Measurements from ENCODE around the gene CDCP2.

DNA sequence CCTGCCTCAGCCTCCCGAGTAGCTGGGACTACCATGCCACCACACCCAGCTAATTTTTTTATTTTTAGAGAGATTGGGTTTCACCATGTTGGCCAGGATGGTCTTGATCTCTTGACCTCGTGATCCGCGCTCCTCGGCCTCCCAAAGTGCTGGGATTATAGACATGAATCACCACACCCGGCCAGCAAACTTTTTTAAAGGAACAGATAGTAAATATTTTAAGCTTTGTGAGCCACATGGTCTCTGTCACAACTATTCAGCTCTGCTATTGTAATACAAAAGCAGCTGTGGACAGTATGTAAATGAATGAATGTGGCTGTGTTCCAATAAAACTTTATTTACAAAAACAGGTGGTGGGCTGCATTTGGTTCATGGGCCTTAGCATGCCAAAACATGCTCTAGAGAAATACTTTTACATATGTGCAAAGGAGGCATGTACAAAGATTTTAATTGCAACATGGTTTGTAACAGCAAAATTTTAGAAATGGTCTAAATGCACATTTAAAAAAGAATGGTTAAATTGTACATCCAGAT, 47.0 kb downstream of the CDCP2 start:
- TF ChIP-seq, protein P1, sequence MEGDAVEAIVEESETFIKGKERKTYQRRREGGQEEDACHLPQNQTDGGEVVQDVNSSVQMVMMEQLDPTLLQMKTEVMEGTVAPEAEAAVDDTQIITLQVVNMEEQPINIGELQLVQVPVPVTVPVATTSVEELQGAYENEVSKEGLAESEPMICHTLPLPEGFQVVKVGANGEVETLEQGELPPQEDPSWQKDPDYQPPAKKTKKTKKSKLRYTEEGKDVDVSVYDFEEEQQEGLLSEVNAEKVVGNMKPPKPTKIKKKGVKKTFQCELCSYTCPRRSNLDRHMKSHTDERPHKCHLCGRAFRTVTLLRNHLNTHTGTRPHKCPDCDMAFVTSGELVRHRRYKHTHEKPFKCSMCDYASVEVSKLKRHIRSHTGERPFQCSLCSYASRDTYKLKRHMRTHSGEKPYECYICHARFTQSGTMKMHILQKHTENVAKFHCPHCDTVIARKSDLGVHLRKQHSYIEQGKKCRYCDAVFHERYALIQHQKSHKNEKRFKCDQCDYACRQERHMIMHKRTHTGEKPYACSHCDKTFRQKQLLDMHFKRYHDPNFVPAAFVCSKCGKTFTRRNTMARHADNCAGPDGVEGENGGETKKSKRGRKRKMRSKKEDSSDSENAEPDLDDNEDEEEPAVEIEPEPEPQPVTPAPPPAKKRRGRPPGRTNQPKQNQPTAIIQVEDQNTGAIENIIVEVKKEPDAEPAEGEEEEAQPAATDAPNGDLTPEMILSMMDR (IDR thresholded peaks at IDR 0.05): no peak
- TF ChIP-seq POLR2A (IDR thresholded peaks at IDR 0.05): no peak
